Measurements from ENCODE around the gene SORCS2. TPM values are rescaled to one million over a fixed set of nuclear protein-coding genes. Genes with fewer than 3 reads are reported as not detected.

The SORCS2 gene
- total and polyA plus RNA-seq, 2 of the 8 experiments (the other 6 are each of a cell fraction or from before 2014, with no cell fraction given): 0.36 to 1.8 TPM

DNA sequence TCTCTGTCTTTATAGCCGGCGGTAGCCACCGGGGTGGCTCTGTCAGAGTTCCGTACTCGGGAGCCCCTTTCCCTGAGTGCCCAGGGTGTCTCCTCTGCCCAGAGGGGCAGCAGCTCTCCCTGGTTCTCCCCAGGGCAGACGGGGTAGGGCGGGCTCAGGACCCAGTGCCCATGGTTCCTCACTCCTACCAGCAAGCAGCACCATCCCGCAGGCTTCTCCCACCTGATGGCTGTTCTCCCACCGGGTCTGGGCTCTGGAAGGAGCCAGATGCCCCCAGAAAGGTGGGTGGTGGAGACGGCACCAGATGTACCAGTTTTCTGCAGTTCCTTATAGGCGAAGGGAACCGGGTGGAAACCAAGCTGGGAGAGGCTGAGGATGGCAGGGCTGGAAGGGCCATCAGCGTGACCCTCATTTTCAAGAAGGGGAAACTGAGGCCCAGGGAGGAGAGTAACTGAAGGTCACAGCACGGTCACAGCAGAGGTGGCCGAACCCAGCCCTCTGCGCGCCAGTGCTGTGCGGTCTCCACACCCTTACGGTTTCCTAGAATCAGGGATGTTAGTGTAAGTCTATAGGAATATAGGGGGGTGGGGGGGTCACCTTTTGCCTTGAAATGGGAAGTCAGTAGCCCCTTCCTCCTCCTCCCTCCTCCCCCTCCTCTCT is 548.7 kb downstream of the SORCS2 start (continued):
- TF ChIP-seq BCL11A (IDR thresholded peaks at IDR 0.05; ENCODE audit: low read depth in 2 of 2, low read length in 2 of 2) (no peak), EP300 (IDR thresholded peaks at IDR 0.05; ENCODE audit: borderline replicate concordance in 1 of 2, low read depth in 2 of 2, low read length in 2 of 2) (no peak)
